ENCODE measurements around the gene GPX1.
"Not testable (repeated sequence)": the region's sequence is repeated elsewhere in the genome, so short reads cannot be mapped to it uniquely, and the experiment has no call there.

Gene GPX1

GRCh38 chr3:49357443-49358216 is 523 bp downstream of the GPX1 start:
- DNase-seq (ENCODE audit: low read depth): peak; percentile 25

- DNase-seq (ENCODE audit: low read depth): not testable (repeated sequence)
Measured at GRCh38 chr3:49357095-49357442, 1.1 kb downstream of the GPX1 start.

GRCh38 chr3:49352890-49353421 is 5.2 kb downstream of the GPX1 start:
- DNase-seq (ENCODE audit: low read depth): no peak

- DNase-seq (ENCODE audit: low read depth): no peak
Measured at GRCh38 chr3:49352281-49352680, 5.9 kb downstream of the GPX1 start.

GRCh38 chr3:49351521-49352011 is 6.6 kb downstream of the GPX1 start:
- DNase-seq (ENCODE audit: low read depth): no peak

- DNase-seq (ENCODE audit: low read depth): no peak
Measured at GRCh38 chr3:49349348-49350114, 8.6 kb downstream of the GPX1 start.

- not testable (repeated sequence) for DNase-seq (ENCODE audit: low read depth)
Measured at GRCh38 chr3:49348361-49348760, 9.8 kb downstream of the GPX1 start.

GRCh38 chr3:49346797-49347251 is 11.3 kb downstream of the GPX1 start:
- no peak for DNase-seq (ENCODE audit: low read depth)

GRCh38 chr3:49343163-49343562 is 15.0 kb downstream of the GPX1 start:
- no peak for DNase-seq (ENCODE audit: low read depth)

- no peak for DNase-seq (ENCODE audit: low read depth)
Measured at GRCh38 chr3:49341996-49342395, 16.2 kb downstream of the GPX1 start.

- peak; percentile 93 for DNase-seq (ENCODE audit: low read depth)
Measured at GRCh38 chr3:49339941-49340800, 18.0 kb downstream of the GPX1 start, which contains the start of gene USP4. TSS of gene USP4 (minus strand) at chr3:49340053. CDS start at chr3:49340024, 29 bp downstream.

GRCh38 chr3:49339581-49339940 is 18.6 kb downstream of the GPX1 start:
- no peak for DNase-seq (ENCODE audit: low read depth)

GRCh38 chr3:49333916-49334633 is 24.1 kb downstream of the GPX1 start:
- DNase-seq (ENCODE audit: low read depth): no peak

GRCh38 chr3:49333091-49333490 is 25.1 kb downstream of the GPX1 start:
- no peak for DNase-seq (ENCODE audit: low read depth)

- no peak for DNase-seq (ENCODE audit: low read depth)
Measured at GRCh38 chr3:49329186-49329585, 29.0 kb downstream of the GPX1 start.

GRCh38 chr3:49328350-49328749 is 29.8 kb downstream of the GPX1 start:
- not testable (repeated sequence) for DNase-seq (ENCODE audit: low read depth)

GRCh38 chr3:49327485-49327884 is 30.7 kb downstream of the GPX1 start:
- no peak for DNase-seq (ENCODE audit: low read depth)

- no peak for DNase-seq (ENCODE audit: low read depth)
Measured at GRCh38 chr3:49324768-49325167, 33.4 kb downstream of the GPX1 start.

GRCh38 chr3:49316696-49317457 is 41.3 kb downstream of the GPX1 start:
- DNase-seq (ENCODE audit: low read depth): no peak

GRCh38 chr3:49313896-49314688 is 44.1 kb downstream of the GPX1 start:
- no peak for DNase-seq (ENCODE audit: low read depth)
